HFF-Myc (cell line): Measurements from ENCODE around the gene JAM3.
"Not testable (repeated sequence)": the region's sequence is repeated elsewhere in the genome, so short reads cannot be mapped to it uniquely, and the experiment has no call there.

Source experiments
- DNase-seq: peaks from one replicate; pipeline ENCODE4 v3.0.0-alpha.2; 2011; ENCODE audit warnings: low read depth; ENCODE audit errors: extremely low read depth
- H3K4me3 ChIP-seq: replicated peaks from 2 replicates; pipeline ENCODE4 v1.5.1; 2011; ENCODE audit warnings: low read depth, mild to moderate bottlenecking, control low read depth, low read length
- CTCF ChIP-seq: IDR thresholded peaks from 2 replicates; pipeline ENCODE4 v1.5.1; 2012; ENCODE audit warnings: mild to moderate bottlenecking, low read depth, low read length, control low read depth; ENCODE audit errors: missing control alignments

Gene JAM3

GRCh38 chr11:134110252-134110815, 41.5 kb downstream of the JAM3 start:
- H3K4me3 ChIP-seq, result no peak overlapping the region
- TF ChIP-seq CTCF, result no peak
- DNase-seq, result no peak

GRCh38 chr11:134113787-134114186, 44.9 kb downstream of the JAM3 start:
- H3K4me3 ChIP-seq, result not testable (repeated sequence)

GRCh38 chr11:134116210-134116609, 47.3 kb downstream of the JAM3 start:
- no peak for DNase-seq
- no peak for TF ChIP-seq CTCF
- H3K4me3 ChIP-seq, result no peak overlapping the region

More at GRCh38 chr11:134113787-134114186, 44.9 kb downstream of the JAM3 start:
- DNase-seq, result not testable (repeated sequence)

GRCh38 chr11:134118006-134118405, 49.1 kb downstream of the JAM3 start:
- TF ChIP-seq CTCF, result no peak
- H3K4me3 ChIP-seq, result no peak overlapping the region
- no peak for DNase-seq

GRCh38 chr11:134119094-134119493, 50.2 kb downstream of the JAM3 start:
- no peak for TF ChIP-seq CTCF
- no peak overlapping the region for H3K4me3 ChIP-seq
- DNase-seq, result no peak

- no peak for DNase-seq
- no peak for TF ChIP-seq CTCF
- peak overlapping the region; percentile 25 for H3K4me3 ChIP-seq
Observed at GRCh38 chr11:134120143-134120850, 51.4 kb downstream of the JAM3 start.

- no peak for TF ChIP-seq CTCF
- DNase-seq, result no peak
- peak overlapping the region; percentile 25 for H3K4me3 ChIP-seq
Observed at GRCh38 chr11:134120921-134121526, 52.2 kb downstream of the JAM3 start.
